Measurements from ENCODE around the gene FAM47B.

The FAM47B gene

DNA sequence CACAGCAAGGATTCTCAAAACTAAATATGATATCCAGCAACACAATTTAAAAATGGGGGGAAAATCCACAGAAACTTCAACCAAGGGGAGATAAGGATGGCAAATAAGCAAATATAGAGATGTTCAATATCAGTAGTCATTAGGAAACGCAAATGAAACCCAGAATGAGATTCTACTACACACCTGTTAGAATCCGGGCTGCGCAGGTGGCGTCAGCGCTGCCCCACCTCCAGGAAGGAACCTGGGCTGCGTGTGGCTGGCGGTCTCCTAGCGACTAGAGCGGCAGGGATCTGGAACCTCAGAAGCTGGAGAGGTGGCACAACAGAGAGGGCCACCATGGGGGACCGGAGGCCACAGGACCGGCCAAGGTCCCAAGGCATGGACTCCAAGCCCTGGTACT lies at the start of gene FAM47B:
FAM47B (plus strand) TSS at position 301 of the 400 bp plus-strand sequence; CDS start at position 337, 36 bp downstream.
- no peak for DNase-seq

DNA sequence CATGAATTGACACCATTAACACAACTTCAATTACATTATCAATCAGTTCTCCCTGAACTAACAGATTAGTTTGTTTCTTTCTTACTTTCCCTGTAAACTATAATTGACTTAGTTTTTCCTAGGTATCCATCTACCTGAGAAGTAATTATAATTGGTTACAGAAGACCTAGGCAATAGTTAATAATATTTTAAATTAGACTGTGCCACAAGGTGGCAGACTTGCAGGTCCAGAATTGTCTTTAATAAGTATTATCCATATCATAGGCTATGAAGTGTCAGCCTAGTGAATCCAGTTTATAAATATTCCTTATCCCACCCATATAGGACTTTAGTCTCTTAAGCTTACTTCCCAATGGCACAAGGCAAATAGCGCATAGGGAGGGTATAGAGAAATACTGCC lies 48.9 kb upstream of the FAM47B start:
- no peak for DNase-seq

GRCh38 chrX:34900691-34901090 lies 41.9 kb upstream of the FAM47B start:
- DNase-seq: no peak

DNA sequence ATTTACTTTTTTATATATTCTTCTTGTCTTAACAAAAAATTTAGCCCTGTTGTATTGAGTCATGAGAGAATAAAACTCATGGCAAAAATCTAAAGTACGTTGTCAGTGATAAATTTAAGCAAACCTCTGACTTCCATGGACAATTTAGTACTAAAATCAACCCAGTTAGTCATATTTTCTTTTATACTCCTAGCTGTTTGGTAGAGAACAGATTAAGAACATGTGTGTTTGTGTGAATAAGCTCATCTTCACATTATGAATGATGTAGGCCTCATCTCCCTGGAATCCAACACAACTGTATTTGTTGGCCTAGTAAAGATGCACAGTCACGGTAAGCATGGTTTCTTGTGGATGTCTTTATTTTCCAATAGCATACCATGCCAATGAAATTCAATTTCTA lies 40.8 kb upstream of the FAM47B start:
- DNase-seq: no peak

DNA sequence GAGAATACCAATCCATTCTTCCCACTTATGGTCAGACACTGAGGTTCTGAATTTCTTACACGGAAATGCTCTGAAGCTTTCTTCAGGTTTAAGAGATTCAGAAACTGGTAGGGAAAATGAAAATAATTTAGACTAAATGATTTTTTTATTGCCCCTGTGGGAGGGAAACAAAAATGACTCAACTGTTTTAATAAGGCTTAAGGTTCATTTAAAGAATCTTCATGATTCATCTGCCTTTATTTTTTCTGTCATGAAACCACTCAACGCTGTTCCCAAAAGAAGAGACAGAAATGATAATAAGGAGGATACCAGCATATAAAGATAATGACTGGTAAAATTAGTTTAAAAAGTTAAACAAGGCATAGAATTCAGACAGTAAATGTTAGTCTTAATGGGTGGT lies 39.3 kb upstream of the FAM47B start:
- no peak for DNase-seq

DNA sequence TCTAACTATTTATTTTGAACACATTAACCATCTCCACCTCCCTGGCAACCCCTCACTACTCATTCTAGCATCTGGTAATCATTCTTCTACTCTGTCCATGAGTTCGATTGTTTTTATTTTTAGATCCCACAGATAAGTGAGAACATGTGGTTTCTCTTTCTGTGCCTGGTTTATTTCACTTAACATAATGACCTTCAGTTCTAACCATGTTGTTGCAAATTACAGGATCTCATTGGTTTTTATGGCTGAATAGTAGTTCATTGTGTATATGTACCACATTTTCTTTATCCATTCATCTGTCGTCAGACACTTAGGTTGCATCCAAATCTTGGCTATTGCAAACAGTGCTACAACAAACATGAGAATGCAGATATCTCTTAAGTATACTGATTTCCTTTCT lies 33.4 kb upstream of the FAM47B start:
- no peak for DNase-seq

- no peak for DNase-seq
Observed at GRCh38 chrX:34915463-34916225, 27.0 kb upstream of the FAM47B start.

- DNase-seq: no peak
Observed at GRCh38 chrX:34917146-34917545, 25.4 kb upstream of the FAM47B start.

- no peak for DNase-seq
Observed at GRCh38 chrX:34918091-34918736, 24.4 kb upstream of the FAM47B start.

DNA sequence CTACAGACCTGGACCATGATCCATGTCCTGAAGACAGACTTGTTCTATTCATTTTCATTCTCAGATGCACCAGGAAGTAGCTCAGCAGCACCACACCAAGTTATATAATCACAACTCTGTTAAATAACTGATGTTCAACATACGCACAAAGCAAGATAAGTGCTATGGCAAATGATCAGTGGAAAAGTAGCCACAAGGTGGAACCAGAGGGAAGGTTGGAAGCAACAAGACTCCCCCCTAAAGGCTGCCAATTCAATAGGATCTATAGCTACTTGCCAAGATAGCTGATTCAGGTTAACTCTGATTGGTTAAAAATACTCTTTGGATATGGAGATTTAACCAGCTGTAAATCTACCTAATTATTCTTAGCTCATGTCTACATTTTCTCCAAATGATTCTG lies 23.7 kb upstream of the FAM47B start:
- DNase-seq: no peak

DNA sequence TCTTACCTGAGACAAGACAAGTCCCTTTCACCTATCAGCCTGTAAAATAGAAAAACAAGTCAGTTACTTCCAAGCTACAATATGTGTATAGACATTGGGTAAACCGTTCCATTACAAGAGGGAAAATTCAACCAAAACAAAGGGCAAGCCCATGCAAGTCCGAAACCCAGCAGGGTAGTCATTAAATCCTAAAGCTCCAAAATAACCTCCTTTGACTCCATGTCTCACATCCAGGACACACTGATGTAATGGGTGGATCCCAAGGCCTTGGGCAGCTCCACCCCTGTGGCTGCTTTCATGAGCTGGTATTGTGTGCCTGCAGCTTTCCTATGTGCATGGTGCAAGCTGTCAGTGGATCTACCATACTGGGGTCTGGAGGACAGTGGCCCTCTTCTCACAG lies 14.7 kb upstream of the FAM47B start:
- no peak for DNase-seq

GRCh38 chrX:34943235-34943634 lies 639 bp downstream of the FAM47B start:
- no peak for DNase-seq

- no peak for DNase-seq
Observed at GRCh38 chrX:34956916-34957315, 14.3 kb downstream of the FAM47B start.

- no peak for DNase-seq
Observed at GRCh38 chrX:34961662-34962061, 19.1 kb downstream of the FAM47B start.

DNA sequence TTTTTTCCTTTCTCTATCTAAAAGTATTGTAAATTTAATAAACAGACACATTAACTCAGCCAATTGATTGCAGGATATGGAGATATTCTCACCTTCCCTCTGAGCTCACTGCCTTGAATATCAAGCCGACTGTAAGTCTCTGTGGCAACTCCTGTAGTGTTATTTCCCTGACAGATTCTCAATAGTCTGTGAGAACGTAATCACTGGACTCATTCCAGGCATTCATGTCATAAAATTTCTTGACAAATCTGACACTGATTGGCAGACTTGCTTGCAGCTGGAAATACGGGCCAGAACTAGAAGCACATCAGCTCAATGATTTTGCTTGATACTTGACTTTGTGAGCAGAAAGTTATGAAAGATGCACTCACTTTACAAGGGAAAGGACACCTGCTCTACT lies 29.6 kb downstream of the FAM47B start:
- no peak for DNase-seq

DNA sequence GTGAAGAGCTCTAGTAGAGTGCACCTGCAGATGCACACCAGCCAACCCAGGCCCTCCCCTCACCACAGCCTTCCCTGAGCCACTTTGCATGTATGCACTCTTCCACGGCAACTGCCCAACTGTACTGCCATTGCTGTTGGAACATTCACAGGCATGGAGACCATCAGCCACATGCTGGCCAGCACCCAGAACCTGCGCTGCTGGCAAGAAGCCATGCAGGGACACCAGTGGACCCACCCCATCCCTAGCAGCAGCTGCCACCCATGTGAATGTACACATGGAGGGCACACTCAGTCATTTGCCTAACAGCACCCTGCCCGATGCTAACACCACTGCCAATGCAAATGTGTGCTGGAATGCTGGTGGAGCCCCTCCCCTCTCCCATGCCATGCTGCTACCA lies 35.6 kb downstream of the FAM47B start:
- no peak for DNase-seq

DNA sequence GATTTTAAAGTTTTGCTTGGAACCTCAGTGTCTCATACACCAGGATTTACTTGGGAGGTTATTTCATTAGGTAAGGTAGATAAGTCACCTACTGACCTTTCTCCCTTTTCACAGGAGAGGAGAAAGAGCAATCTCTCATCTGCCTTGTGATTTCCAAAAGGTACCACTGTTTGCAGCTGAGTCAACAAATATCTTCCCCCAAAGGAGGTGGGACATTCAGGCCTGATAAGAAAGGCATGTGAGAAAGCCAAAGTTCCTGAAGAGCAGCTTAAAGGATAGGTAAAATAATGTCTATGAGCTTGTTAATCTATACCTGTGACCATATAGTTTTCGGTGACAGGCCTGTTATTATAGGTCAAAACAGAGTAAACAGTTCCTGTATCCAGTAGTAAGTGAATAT lies 45.0 kb downstream of the FAM47B start:
- no peak for DNase-seq

All from right hindlimb (tissue), 1 donor.